GM18951 (cell line): ENCODE measurements around the gene SLC23A3.

Experiments used
- POLR2A ChIP-seq: IDR thresholded peaks from 4 replicates; pipeline ENCODE4 v1.6.1; 2011; ENCODE audit warnings: mild to moderate bottlenecking; ENCODE audit not compliant: insufficient read length, insufficient read depth; ENCODE audit errors: extremely low read depth
- in situ Hi-C: fragments of 300-500 bp; cut with MboI; formaldehyde crosslinking; loops from one replicate; pipeline ENCODE4 v1.12.0; 2022; ENCODE audit warnings: low sequenced_read_pairs, mixed read lengths, inconsistent platforms; ENCODE audit not compliant: unreplicated experiment

Gene SLC23A3

GRCh38 chr2:219199470-219200211 lies 29.8 kb upstream of the SLC23A3 start:
- TF ChIP-seq POLR2A, result no peak
- in situ Hi-C loops, result no loop called here

- no peak for TF ChIP-seq POLR2A
- in situ Hi-C loops, result no loop called here
Measured at GRCh38 chr2:219198974-219199373, 29.1 kb upstream of the SLC23A3 start.

- no peak for TF ChIP-seq POLR2A
- in situ Hi-C loops, result no loop called here
Measured at GRCh38 chr2:219197388-219197787, 27.6 kb upstream of the SLC23A3 start.

GRCh38 chr2:219186754-219187456 lies 17.1 kb upstream of the SLC23A3 start:
- in situ Hi-C loops, result no loop called here
- TF ChIP-seq POLR2A, result no peak

GRCh38 chr2:219184121-219184520 lies 14.3 kb upstream of the SLC23A3 start:
- in situ Hi-C loops, result no loop called here
- TF ChIP-seq POLR2A, result no peak

GRCh38 chr2:219183151-219183772 lies 13.4 kb upstream of the SLC23A3 start:
- no peak for TF ChIP-seq POLR2A
- in situ Hi-C loops, result no loop called here

- in situ Hi-C loops, result no loop called here
- no peak for TF ChIP-seq POLR2A
Measured at GRCh38 chr2:219182331-219183150, 12.7 kb upstream of the SLC23A3 start.

- TF ChIP-seq POLR2A, result no peak
- in situ Hi-C loops, result no loop called here
Measured at GRCh38 chr2:219181531-219181930, 11.7 kb upstream of the SLC23A3 start.

- in situ Hi-C loops, result no loop called here
- no peak for TF ChIP-seq POLR2A
Measured at GRCh38 chr2:219180961-219181360, 11.1 kb upstream of the SLC23A3 start.

GRCh38 chr2:219179601-219180465 lies 10.0 kb upstream of the SLC23A3 start:
- in situ Hi-C loops, result no loop called here

GRCh38 chr2:219178377-219179175 lies 8.7 kb upstream of the SLC23A3 start:
- no peak for TF ChIP-seq POLR2A
- in situ Hi-C loops, result no loop called here

More at GRCh38 chr2:219179601-219180465, 10.0 kb upstream of the SLC23A3 start:
- no peak for TF ChIP-seq POLR2A
